Adrenal gland (tissue), 12 donors: ENCODE results near the gene AFF1. TPM values are rescaled to one million over a fixed set of nuclear protein-coding genes. Genes with fewer than 3 reads are reported as not detected.
A peak's percentile ranks its signal among the peaks of the same experiment; 100 is the strongest.

ENCODE experiments used
- DNase-seq, 7 donors: peaks; one replicate each; pipeline ENCODE4 v3.0.0-alpha.2; 2019 to 2020
- H3K27ac ChIP-seq, 5 donors: fragments of 200-600 bp; sonication (generic) in 4 of 5; 1 replicate in 3 of 5; 2 replicates in 2 of 5; pipeline versions ENCODE4 v1.5.1 to v1.8.0; 2016 to 2020; ENCODE audit warnings: mild to moderate bottlenecking in 1 of 5
- H3K27me3 ChIP-seq: fragments of 200-600 bp; 2 replicates; pipeline ENCODE4 v1.8.0; 2021
- H3K36me3 ChIP-seq, 2 donors: fragments of 200-600 bp; replicated peaks in 1 of 2; 1 replicate in 1 of 2; 2 replicates in 1 of 2; pipeline versions ENCODE4 v1.5.1 to v1.8.0; 2018 to 2022
- H3K4me1 ChIP-seq, 2 donors: fragments of 200-600 bp; replicated peaks in 1 of 2; 1 replicate in 1 of 2; 2 replicates in 1 of 2; pipeline versions ENCODE4 v1.5.1 to v1.8.0; 2018 to 2021
- H3K4me3 ChIP-seq, 4 donors: fragments of 200-600 bp; sonication (generic) in 3 of 4; one replicate each; pipeline ENCODE4 v1.5.1; 2016 to 2018
- H3K9me3 ChIP-seq, 3 donors: fragments of 200-600 bp; sonication (generic) in 1 of 3; replicated peaks in 1 of 3; 1 replicate in 2 of 3; 2 replicates in 1 of 3; pipeline versions ENCODE4 v1.5.1 to v1.8.0; 2016 to 2021
- CTCF ChIP-seq, 6 experiments: fragments of 450-650 bp in 4 of 6; fragments of 200-600 bp in 2 of 6; sonication (generic) in 1 of 6; IDR thresholded peaks; 1 replicate in 5 of 6; 2 replicates in 1 of 6; pipeline versions ENCODE4 v1.5.1 to v1.8.0; 2016 to 2021; ENCODE audit warnings: antibody characterized with exemption in 6 of 6, mild to moderate bottlenecking in 2 of 6, moderate library complexity in 1 of 6
- POLR2A ChIP-seq, 2 donors: fragments of 450-650 bp; IDR thresholded peaks; one replicate each; pipeline ENCODE4 v1.6.1; 2017; ENCODE audit warnings: antibody characterized with exemption in 2 of 2, mild to moderate bottlenecking in 2 of 2, moderate library complexity in 1 of 2
- WGBS, 4 donors: extraction: QIAGEN DNeasy Blood & Tissue Kit in 2 of 4; methylation state at CpG; one replicate each; pipeline versions ENCODE4 v1.1.5 to v1.1.7; 2013 to 2017; 5-methylcytosine and 5-hydroxymethylcytosine counted together
- intact Hi-C, 2 donors: fragments of 100-400 bp; cut with DNase I; formaldehyde crosslinking; loops; one replicate each; pipeline versions ENCODE4 v1.14.1 to v1.15.0; 2022 to 2023
- polyA plus RNA-seq, 3 donors: library from polyadenylated mRNA; stranded (reverse); fragments of 200-250 nt in 2 of 3; fragments of 350-450 nt in 1 of 3; fragmentation: Illumina TruSeq in 1 of 3; extraction: RNeasy Lipid Tissue Mini Kit (QIAGEN cat#74804) in 1 of 3; gene quantifications; one replicate each; pipeline ENCODE4 v1.2.3, GENCODE V29; 2013 to 2014
- total RNA-seq, 9 donors: library from RNA; depleted of rRNA in 4 of 9; stranded (reverse); fragments of >200 nt in 4 of 9; fragments of 120-200 nt in 1 of 9; fragmentation: NEBNext Ultra II Directional in 1 of 9; extraction: Animal tissue kit (Norgen Biotek cat#: 25700) in 1 of 9; gene quantifications; one replicate each; pipeline versions ENCODE4 v1.1.0 to v1.2.4, GENCODE V29; 2013 to 2023
- donor health status: healthy with polysubstance abuse.
- donor health status: Bipolar disorder and iron deficiency.
- donor health status: DM: yes; HTN: yes; CAD: no.
- donor health status: DM: no; HTN: no; CAD: no.
- donor health status: DM: no; HTN: no; CAD: no.
- donor health status: DM: yes; HTN: yes; CAD: no.

Gene AFF1
- total and polyA plus RNA-seq, 12 donors: 9.9 to 109 (median 52.3) TPM

- WGBS, 4 donors: 75 to 81% (median 79%) methylated on average over 10 of the region's 10 CpGs
- Histone ChIP-seq H3K36me3 (no peaks in the 10 kb centered on the region), H3K4me1 (peaks cover 0 to 18% of the 10 kb centered on the region in 2 donors), H3K27ac (no peak overlapping the region), H3K4me3 (no peak overlapping the region), H3K9me3 (no peaks in the 10 kb centered on the region), H3K27me3 (no peaks in the 10 kb centered on the region)
- TF ChIP-seq POLR2A (IDR thresholded peaks at IDR 0.05) (no peak), CTCF (IDR thresholded peaks at IDR 0.05) (no peak)
- intact Hi-C loops: no loop called here
- no peak for DNase-seq
Measured at GRCh38 chr4:86950831-86951525, 16.2 kb downstream of the AFF1 start.

- TF ChIP-seq POLR2A (IDR thresholded peaks at IDR 0.05): no peak
- no peak for TF ChIP-seq CTCF (IDR thresholded peaks at IDR 0.05)
- no peak overlapping the region for H3K27ac ChIP-seq
- intact Hi-C loops: no loop called here
- no peaks in the 10 kb centered on the region for H3K36me3 ChIP-seq
- H3K9me3 ChIP-seq: no peaks in the 10 kb centered on the region
- DNase-seq: no peak
- peaks cover 12 to 30% of the 10 kb centered on the region in 2 donors for H3K4me1 ChIP-seq
- H3K27me3 ChIP-seq: no peaks in the 10 kb centered on the region
- H3K4me3 ChIP-seq: no peak overlapping the region
Measured at GRCh38 chr4:86955888-86956451, 21.2 kb downstream of the AFF1 start.

GRCh38 chr4:86957215-86957614 is 22.4 kb downstream of the AFF1 start:
- intact Hi-C loops: no loop called here
- H3K4me3 ChIP-seq: no peak overlapping the region
- 79 to 100% (median 93%) methylated on average over 1 of the region's 1 CpG for WGBS, 4 donors
- TF ChIP-seq POLR2A (IDR thresholded peaks at IDR 0.05) (no peak), CTCF (IDR thresholded peaks at IDR 0.05) (no peak)
- H3K9me3 ChIP-seq: no peaks in the 10 kb centered on the region
- H3K4me1 ChIP-seq: peaks cover 18 to 39% of the 10 kb centered on the region in 2 donors
- H3K27ac ChIP-seq: peak overlapping the region in 3 of 5 donors; percentile 10 to 50 (median 49)
- H3K36me3 ChIP-seq: no peaks in the 10 kb centered on the region
- H3K27me3 ChIP-seq: no peaks in the 10 kb centered on the region
- DNase-seq: peak in 1 of 7 donors; percentile 21

GRCh38 chr4:86959588-86960500 is 25.0 kb downstream of the AFF1 start:
- Histone ChIP-seq H3K36me3 (no peaks in the 10 kb centered on the region), H3K27me3 (no peaks in the 10 kb centered on the region), H3K4me1 (peaks cover 18 to 39% of the 10 kb centered on the region in 2 donors), H3K4me3 (no peak overlapping the region), H3K27ac (peak overlapping the region in 1 of 5 donors; percentile 20), H3K9me3 (no peaks in the 10 kb centered on the region)
- no peak for TF ChIP-seq CTCF (IDR thresholded peaks at IDR 0.05)
- no peak for TF ChIP-seq POLR2A (IDR thresholded peaks at IDR 0.05)
- DNase-seq: no peak
- intact Hi-C loops: no loop called here
- 73 to 84% (median 81%) methylated on average over 11 of the region's 11 CpGs for WGBS, 4 donors
